HG03354 (cell line): ENCODE data around the gene ABCA2.

Experiments
- ATAC-seq: cut with Tn5 transposase; IDR thresholded peaks from one replicate; pipeline ENCODE4 v1.9.1; 2021; ENCODE audit warnings: mild to moderate bottlenecking; ENCODE audit not compliant: unreplicated experiment, poor library complexity, severe bottlenecking

The ABCA2 gene

GRCh38 chr9:137027369-137028262 lies at the start of gene ABCA2:
Gene ABCA2, minus strand, starts transcription at chr9:137028237. Its CDS starts 97 bp downstream, at chr9:137028140.
- no peak for ATAC-seq

GRCh38 chr9:137077010-137077747 lies 49.1 kb upstream of the ABCA2 start, which contains the start of gene UAP1L1:
Gene UAP1L1, plus strand, starts transcription at chr9:137077517. Its CDS starts 16 bp downstream, at chr9:137077533.
- peak; percentile 47 for ATAC-seq

DNA sequence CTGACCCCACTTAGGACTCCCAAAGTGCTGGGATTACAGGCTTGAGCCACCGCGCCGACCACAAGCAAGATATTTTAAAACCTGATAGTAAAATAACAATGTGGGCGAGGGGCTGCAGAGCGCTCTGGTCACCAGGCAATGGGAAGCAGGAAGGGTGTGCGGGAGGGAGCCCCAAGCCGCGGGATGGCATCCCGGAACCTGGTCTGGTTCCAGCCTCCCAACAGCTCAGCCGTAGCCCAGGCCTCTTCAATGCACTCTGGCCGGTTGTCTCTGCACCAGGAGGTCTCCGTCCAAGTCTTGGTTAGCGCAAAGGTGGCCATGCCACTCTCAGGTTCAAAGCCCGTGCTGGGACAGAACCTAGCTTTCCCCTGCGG lies 48.6 kb upstream of the ABCA2 start:
- ATAC-seq = no peak

DNA sequence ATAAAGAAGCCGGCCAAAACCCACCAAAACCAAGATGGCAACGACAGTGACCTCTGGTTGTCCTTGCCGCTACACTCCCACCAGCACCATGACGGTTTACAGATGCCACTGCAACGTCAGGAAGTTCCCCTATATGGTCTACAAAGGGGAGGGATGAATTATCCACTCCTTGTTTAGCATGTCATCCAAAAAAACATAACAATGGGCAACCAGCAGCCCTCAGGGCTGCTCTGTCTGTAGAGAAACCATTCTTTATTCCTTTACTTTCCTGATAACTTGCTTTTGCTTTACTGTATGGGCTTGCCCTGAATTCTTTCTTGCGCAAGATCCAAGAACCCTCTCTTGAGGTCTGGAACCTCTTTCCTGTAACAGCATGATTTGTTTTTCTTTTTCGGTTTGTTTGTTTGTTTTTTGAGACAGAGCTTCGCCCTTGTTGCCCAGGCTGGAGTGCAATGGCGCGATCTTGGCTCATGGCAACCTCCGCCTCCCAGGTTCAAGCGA lies 47.3 kb upstream of the ABCA2 start:
- no peak for ATAC-seq

DNA sequence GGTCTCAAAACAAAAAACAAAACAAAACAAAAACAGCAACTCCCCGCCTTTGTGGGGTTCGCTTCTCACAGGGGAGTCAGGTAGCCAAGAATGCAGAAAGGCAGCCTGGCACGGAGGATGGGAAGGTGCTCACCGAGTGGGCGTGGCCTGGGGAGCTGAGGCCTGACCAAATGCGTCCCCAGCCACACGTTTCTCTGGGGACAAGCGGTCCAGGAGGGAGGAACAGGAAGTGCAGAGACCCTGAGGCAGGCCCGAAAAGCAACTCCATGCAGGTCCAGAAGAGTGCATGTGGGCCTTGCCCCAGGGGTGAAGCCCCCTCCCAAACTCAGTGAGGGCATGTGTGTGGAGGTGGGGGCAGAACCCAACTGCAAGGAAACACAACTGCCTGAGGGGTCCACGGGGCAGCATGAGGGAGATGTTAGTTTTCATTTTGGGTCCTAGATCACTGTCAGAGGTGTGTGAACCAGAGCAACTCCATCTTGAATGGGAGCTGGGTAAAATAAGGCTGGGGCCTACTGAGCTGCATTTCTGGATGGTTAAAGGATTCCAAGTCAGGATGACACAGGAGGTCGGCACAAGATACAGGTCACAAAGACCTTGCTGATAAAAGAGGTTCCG lies 46.7 kb upstream of the ABCA2 start:
- no peak for ATAC-seq

DNA sequence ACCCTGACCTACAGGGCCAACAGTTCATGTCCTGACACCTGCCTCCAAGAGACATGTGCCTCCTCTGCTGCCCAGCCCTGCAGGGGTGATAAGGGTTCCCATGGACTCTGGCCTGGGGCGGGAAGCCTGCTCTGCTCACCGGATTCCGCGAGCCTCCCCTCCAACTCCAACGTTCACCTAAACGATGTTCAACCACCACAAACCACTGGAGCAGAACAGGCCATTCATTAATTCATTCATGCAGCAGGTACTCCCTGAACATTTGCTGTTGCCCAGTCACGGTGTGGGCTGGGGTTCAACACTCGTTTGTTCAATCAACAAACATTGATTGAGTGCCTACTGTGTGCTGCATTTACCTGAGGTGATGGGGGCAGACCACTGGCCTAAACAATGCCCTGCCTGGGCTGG lies 46.0 kb upstream of the ABCA2 start:
- ATAC-seq = no peak

GRCh38 chr9:137071282-137071681 lies 43.2 kb upstream of the ABCA2 start:
- ATAC-seq = no peak

- peak; percentile 10 for ATAC-seq
Observed at GRCh38 chr9:137070906-137071275, 42.9 kb upstream of the ABCA2 start.

DNA sequence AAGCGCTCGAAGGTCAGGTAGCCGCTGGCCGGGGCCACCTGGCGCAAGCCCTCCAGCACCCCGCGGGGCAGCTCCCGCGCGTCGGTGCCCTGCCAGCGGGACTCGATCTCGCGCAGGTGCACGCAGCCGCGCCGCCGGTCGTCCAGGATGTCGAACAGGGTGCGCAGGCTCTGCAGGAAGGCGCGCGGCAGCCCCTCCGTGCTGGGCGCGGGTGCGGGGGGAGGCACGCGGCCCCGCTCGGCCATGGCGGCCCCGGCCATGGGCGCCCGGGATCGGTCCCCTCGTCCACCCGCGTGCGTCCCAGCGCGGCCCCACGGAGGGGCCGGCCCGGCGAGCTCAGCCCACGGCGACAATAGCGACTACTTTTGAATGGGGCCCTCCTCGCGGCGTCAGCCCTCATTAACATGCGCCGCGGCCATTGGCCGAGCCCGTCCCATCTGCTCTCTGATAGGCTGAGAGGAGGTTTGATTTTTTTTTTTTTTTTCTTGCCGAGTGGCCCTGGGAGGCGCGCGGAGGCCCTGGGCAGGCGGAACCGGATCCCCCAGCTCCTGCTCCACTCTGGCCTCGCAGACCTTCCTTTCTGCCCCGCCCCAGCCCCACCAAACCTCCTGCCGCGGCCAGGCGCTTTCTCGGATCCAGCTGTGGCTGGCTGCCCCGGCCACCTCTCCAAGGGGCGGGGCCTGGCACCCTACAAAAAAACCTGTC lies 42.3 kb upstream of the ABCA2 start, which contains the start of gene SAPCD2:
TSS of gene SAPCD2 (minus strand) at position 357 of the 705 bp plus-strand sequence. CDS start at position 260, 97 bp downstream.
- peak; percentile 75 for ATAC-seq

- ATAC-seq = peak; percentile 16
Observed at GRCh38 chr9:137069508-137070091, 41.6 kb upstream of the ABCA2 start.

GRCh38 chr9:137068539-137069507 lies 40.8 kb upstream of the ABCA2 start:
- ATAC-seq = no peak

DNA sequence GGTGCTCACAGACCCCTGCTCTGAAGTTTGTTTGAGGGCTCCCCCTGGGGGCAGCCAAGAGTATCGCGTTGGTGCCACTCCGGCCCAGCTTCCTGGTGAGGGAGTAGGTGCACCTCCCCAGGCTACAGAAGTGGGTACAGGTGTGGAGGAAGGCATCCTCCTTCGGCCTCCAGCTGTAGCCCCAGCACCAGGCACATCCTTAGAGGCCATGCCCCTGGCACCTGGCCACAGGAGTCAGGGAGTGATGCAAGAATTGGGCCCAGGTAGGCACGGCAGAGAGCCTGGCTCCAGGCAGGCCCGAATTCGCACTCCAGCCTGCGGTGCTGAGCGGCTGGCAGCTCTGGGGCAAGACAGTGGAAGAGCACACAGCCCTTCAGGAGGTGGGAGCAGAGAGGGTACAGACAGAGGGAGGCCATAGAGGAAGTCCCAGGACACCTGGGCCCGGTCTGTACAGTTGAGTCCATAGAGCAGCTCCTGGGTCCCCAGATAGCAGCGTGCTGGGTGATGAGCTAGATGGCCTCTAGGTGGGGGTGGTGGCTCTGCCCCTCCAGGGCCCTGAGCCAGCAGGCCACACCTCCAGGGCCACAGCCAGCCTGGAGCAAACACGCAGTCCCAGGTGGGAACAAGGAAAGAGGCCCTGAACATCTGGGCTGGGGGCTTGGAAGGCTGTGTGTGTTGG lies 40.0 kb upstream of the ABCA2 start:
- peak; percentile 41 for ATAC-seq

DNA sequence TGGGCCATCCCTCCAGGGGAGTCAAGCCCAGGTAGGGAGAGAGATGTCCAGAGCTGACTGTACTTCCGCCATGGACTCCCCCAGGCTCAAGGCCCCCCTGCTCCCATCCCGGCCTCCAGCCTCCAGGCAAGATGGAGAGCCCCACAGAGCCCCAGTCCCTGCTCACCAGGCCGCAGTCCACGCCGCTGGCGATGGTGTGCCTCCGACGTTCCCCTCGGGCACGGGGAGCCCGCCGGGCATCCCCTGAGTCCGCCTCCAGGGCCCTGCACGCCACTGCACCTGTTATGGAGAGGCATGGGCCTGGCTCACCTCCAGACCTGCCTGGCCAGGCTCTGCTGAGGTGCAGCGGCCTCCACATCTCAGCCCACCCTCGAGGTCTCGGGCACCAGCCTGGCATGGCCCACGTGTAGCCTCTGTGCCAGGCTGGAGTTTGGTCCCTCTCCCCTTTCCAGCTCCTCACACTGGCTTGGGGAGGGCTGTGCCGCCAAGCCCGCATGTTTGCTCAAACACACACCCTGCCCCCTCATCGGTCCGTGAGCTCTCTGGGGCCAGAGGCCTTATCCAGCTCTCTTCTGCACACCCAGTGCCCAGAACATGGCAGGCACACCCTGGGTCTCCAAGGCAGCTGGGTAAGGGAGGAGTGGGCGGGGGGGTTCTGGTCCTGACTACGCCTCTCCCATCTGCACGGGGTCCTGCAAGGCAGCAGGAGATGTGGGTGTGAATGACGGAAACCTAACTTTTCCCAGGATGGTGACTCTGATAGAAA lies 38.2 kb upstream of the ABCA2 start:
- no peak for ATAC-seq

DNA sequence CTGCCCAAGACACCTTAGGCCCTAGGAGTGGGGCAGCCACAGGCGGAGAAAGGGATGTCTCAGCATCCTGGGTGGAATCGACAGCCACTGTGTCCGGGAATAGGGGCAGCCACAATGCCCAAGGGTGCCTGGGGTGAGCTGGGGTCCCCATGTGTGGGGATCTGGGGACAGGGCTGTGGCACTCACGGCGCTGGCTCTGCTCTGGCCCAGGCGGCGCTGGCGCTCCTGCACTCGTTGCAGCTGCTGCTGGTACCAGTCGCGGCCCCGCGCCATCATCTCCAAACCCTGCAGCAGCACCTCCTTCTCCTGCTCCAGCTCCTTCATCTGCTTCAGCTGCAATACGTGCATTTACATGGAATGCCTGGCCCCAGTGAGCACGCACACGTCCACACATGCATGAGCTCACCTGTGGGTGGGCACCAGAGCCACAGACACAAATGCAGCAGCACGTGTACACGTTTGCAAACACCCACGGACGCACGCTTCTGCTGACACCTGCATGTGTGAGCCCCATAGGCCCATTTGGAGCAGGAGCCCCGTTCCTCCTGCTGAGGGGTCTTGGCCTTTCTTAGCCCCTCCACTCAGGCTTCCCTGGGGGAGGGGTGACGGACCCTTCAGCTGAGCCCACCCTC lies 37.4 kb upstream of the ABCA2 start:
- ATAC-seq = no peak

DNA sequence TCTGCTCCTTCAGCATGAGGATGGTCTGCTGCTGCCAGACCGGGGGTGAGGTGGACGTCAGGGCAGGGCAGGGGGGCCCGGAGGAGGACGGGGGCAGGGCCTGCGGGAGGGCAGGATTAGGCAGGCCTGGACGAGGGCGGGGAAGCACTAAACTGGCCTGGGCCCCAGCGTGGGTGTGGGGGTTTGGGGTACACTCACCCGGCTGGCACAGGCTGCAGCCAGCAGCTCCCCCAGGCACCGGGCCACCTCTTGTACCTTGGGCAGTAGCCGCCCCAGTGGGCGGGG lies 36.8 kb upstream of the ABCA2 start:
- no peak for ATAC-seq

DNA sequence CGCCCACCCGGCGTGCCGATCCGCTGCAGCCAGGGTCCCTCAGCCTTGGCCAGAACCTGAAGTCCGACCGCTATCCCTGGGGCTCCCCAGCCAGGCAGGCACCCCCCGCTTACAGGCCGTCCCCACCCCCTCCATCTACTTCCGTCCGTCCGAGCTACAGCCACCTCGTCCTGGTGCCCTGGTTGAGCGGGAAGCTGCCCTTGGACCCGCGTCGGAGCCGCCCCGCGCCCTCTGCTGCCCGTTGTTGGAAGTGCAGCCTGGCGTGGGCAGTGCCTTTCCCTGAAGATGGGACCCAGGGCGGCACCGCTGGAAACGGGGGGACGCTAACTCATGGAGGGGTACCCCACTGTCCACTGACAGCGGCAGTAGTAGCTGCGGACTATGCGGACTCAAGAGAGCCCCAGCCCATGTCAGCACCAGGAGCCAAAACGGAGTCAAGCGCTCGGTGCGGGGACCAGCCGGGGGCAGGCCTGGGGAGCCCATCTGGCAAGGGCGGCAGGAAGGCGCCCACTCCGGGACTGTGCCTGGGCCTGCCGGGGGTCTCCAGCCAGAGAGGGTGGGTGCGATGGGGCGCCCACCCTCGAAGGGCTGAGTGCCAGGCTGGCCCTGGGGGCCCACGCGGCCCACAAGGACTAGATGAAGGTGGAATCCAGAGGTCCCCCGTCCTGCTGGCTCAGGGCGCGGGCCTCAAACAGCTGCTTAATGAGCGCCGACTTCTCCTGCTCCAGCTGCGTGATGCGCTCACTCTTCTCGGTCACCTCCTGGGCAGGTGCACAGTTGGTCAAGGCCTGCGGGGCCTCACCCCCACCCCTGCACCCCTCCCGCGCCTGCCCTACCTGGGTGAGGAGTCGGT lies 36.2 kb upstream of the ABCA2 start:
- no peak for ATAC-seq
